Measurements from ENCODE around the gene KANK4.

Gene KANK4

GRCh38 chr1:62269851-62270495 is 49.3 kb downstream of the KANK4 start:
- ChIA-PET CTCF (no interaction called here), POLR2A (no interaction called here)
- no peak for DNase-seq (ENCODE audit: extremely low spot score)
- no peak for TF ChIP-seq SP1 (IDR thresholded peaks at IDR 0.05)
- no peak for TF ChIP-seq FOXK2 (IDR thresholded peaks at IDR 0.05)
- TF ChIP-seq CTBP1 (IDR thresholded peaks at IDR 0.05; ENCODE audit: borderline replicate concordance), result no peak
- TF ChIP-seq L3MBTL2 (conservative IDR thresholded peaks at IDR 0.05), result no peak
- no peak for TF ChIP-seq ELF4 (IDR thresholded peaks at IDR 0.05)
- TF ChIP-seq LEF1 (IDR thresholded peaks at IDR 0.05; ENCODE audit: borderline replicate concordance), result no peak
- no peak for TF ChIP-seq FOXM1 (IDR thresholded peaks at IDR 0.05; ENCODE audit: borderline replicate concordance)
- TF ChIP-seq ARNT (IDR thresholded peaks at IDR 0.05), result no peak
- no peak for TF ChIP-seq NFRKB (IDR thresholded peaks at IDR 0.05)
- TF ChIP-seq FOXA1 (IDR thresholded peaks at IDR 0.05), result no peak

- DNase-seq (ENCODE audit: extremely low spot score), result no peak
- CTCF ChIA-PET, result no interaction called here
- POLR2A ChIA-PET, result no interaction called here
- TF ChIP-seq ELF4 (IDR thresholded peaks at IDR 0.05) (no peak), L3MBTL2 (conservative IDR thresholded peaks at IDR 0.05) (no peak), FOXA1 (IDR thresholded peaks at IDR 0.05) (no peak), ZNF384 (IDR thresholded peaks at IDR 0.05) (no peak), FOXM1 (IDR thresholded peaks at IDR 0.05; ENCODE audit: borderline replicate concordance) (no peak), PKNOX1 (IDR thresholded peaks at IDR 0.05) (no peak), FOXK2 (IDR thresholded peaks at IDR 0.05) (no peak), SUZ12 (IDR thresholded peaks at IDR 0.05) (no peak), SP1 (IDR thresholded peaks at IDR 0.05) (no peak)
These were observed 49.8 kb downstream of the KANK4 start for GRCh38 chr1:62269439-62269838.

- ChIA-PET CTCF (no interaction called here), POLR2A (no interaction called here)
- no peak for DNase-seq (ENCODE audit: extremely low spot score)
- TF ChIP-seq LEF1 (IDR thresholded peaks at IDR 0.05; ENCODE audit: borderline replicate concordance), result no peak
- no peak for TF ChIP-seq PKNOX1 (IDR thresholded peaks at IDR 0.05)
- TF ChIP-seq FOXA1 (IDR thresholded peaks at IDR 0.05), result no peak
- TF ChIP-seq HDGF (IDR thresholded peaks at IDR 0.05; ENCODE audit: borderline replicate concordance), result no peak
- TF ChIP-seq L3MBTL2 (conservative IDR thresholded peaks at IDR 0.05), result no peak
- TF ChIP-seq BHLHE40 (IDR thresholded peaks at IDR 0.05; ENCODE audit: borderline replicate concordance), result no peak
- TF ChIP-seq FOXM1 (IDR thresholded peaks at IDR 0.05; ENCODE audit: borderline replicate concordance), result no peak
- no peak for TF ChIP-seq ZNF384 (IDR thresholded peaks at IDR 0.05)
- no peak for TF ChIP-seq SP1 (IDR thresholded peaks at IDR 0.05)
- no peak for TF ChIP-seq CTBP1 (IDR thresholded peaks at IDR 0.05; ENCODE audit: borderline replicate concordance)
- TF ChIP-seq TARDBP (IDR thresholded peaks at IDR 0.05), result no peak
- no peak for TF ChIP-seq ELF4 (IDR thresholded peaks at IDR 0.05)
These were observed 50.9 kb downstream of the KANK4 start for GRCh38 chr1:62268315-62268714.

GRCh38 chr1:62265956-62266935 is 53.0 kb downstream of the KANK4 start:
- TF ChIP-seq SUZ12 (IDR thresholded peaks at IDR 0.05), result no peak
- no peak for TF ChIP-seq BHLHE40 (IDR thresholded peaks at IDR 0.05; ENCODE audit: borderline replicate concordance)
- no peak for TF ChIP-seq ARNT (IDR thresholded peaks at IDR 0.05)
- no peak for TF ChIP-seq SP1 (IDR thresholded peaks at IDR 0.05)
- no peak for TF ChIP-seq TARDBP (IDR thresholded peaks at IDR 0.05)
- TF ChIP-seq ELF4 (IDR thresholded peaks at IDR 0.05), result no peak
- no peak for TF ChIP-seq LEF1 (IDR thresholded peaks at IDR 0.05; ENCODE audit: borderline replicate concordance)
- no peak for TF ChIP-seq FOXA1 (IDR thresholded peaks at IDR 0.05)
- no peak for TF ChIP-seq CTBP1 (IDR thresholded peaks at IDR 0.05; ENCODE audit: borderline replicate concordance)
- TF ChIP-seq L3MBTL2 (conservative IDR thresholded peaks at IDR 0.05), result no peak
- TF ChIP-seq FOXK2 (IDR thresholded peaks at IDR 0.05), result no peak
- no peak for TF ChIP-seq FOXM1 (IDR thresholded peaks at IDR 0.05; ENCODE audit: borderline replicate concordance)
- no peak for TF ChIP-seq HDGF (IDR thresholded peaks at IDR 0.05; ENCODE audit: borderline replicate concordance)
- TF ChIP-seq NFRKB (IDR thresholded peaks at IDR 0.05), result no peak
- ChIA-PET CTCF (no interaction called here), POLR2A (no interaction called here)
- no peak for DNase-seq (ENCODE audit: extremely low spot score)

- CTCF ChIA-PET, result no interaction called here
These were observed 55.4 kb downstream of the KANK4 start for GRCh38 chr1:62263814-62264353.

More at GRCh38 chr1:62263814-62264353, 55.4 kb downstream of the KANK4 start:
- POLR2A ChIA-PET, result interaction anchor here (1.1 kb wide), 1 partner anchor 27 kb away, joined by 3 read pairs; no protein-coding TSS in a partner anchor
- TF ChIP-seq HDGF (IDR thresholded peaks at IDR 0.05; ENCODE audit: borderline replicate concordance) (no peak), TARDBP (IDR thresholded peaks at IDR 0.05) (no peak), FOXA1 (IDR thresholded peaks at IDR 0.05) (no peak), CTBP1 (IDR thresholded peaks at IDR 0.05; ENCODE audit: borderline replicate concordance) (no peak), ARNT (IDR thresholded peaks at IDR 0.05) (no peak), PKNOX1 (IDR thresholded peaks at IDR 0.05) (no peak), LEF1 (IDR thresholded peaks at IDR 0.05; ENCODE audit: borderline replicate concordance) (no peak), BHLHE40 (IDR thresholded peaks at IDR 0.05; ENCODE audit: borderline replicate concordance) (no peak), ZNF384 (IDR thresholded peaks at IDR 0.05) (no peak), FOXM1 (IDR thresholded peaks at IDR 0.05; ENCODE audit: borderline replicate concordance) (no peak), FOXK2 (IDR thresholded peaks at IDR 0.05) (no peak), ELF4 (IDR thresholded peaks at IDR 0.05) (no peak), L3MBTL2 (conservative IDR thresholded peaks at IDR 0.05) (no peak)
- DNase-seq (ENCODE audit: extremely low spot score), result no peak

Data from HEK293T (cell line).